MG63 (cell line): ENCODE results near the gene OMA1. TPM values are rescaled to one million over a fixed set of nuclear protein-coding genes. Genes with fewer than 3 reads are reported as not detected.
A peak's percentile ranks its signal among the peaks of the same experiment; 100 is the strongest.
"Not testable (repeated sequence)": the region's sequence is repeated elsewhere in the genome, so short reads cannot be mapped to it uniquely, and the experiment has no call there.

Experiments
- DNase-seq: peaks from one replicate; pipeline ENCODE4 v3.0.0-alpha.2; 2020
- H3K27me3 ChIP-seq: fragments of 250-450 bp; sonication (Bioruptor Pico); 2 replicates; pipeline ENCODE4 v1.5.1; 2020; ENCODE audit warnings: mild to moderate bottlenecking, moderate library complexity
- H3K36me3 ChIP-seq: fragments of 250-450 bp; sonication (Bioruptor Pico); 2 replicates; pipeline ENCODE4 v1.5.1; 2020; ENCODE audit warnings: mild to moderate bottlenecking, moderate library complexity
- H3K4me3 ChIP-seq: fragments of 250-450 bp; sonication (Bioruptor Pico); 2 replicates; pipeline ENCODE4 v1.5.1; 2020; ENCODE audit warnings: mild to moderate bottlenecking, moderate library complexity
- H3K9me3 ChIP-seq: fragments of 250-450 bp; sonication (Bioruptor Pico); 2 replicates; pipeline ENCODE4 v1.5.1; 2020; ENCODE audit warnings: mild to moderate bottlenecking, moderate library complexity
- total RNA-seq: library from RNA; depleted of rRNA; stranded (reverse); fragments of >200 nt; shearing (Covaris generic); gene quantifications from 2 replicates; pipeline ENCODE4 v1.2.3, GENCODE V29; 2014; ENCODE audit warnings: low replicate concordance

Gene OMA1
- total RNA-seq, 1 experiment from 2014 or later = 24.3 TPM

DNA sequence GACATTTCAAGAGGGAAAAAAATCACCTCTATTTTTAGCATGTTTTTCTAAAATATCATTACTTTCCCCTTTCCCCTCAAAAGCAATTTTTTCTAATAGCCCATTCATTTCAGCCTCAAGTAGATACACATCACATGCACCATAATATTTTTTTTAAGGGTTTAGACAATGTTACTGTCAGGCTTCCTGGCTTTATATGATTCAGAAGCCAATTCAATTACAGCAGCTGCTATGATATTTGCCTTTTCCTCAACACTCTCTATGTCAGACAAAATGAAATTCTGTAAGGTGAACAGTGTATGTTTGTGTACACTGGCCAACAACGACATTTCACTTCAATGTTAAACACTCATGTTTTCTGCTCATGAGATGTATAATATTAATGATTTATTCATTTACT, 46.5 kb downstream of the OMA1 start:
- Histone ChIP-seq H3K36me3 (no peaks in the 10 kb centered on the region), H3K4me3 (no peak overlapping the region), H3K27me3 (no peaks in the 10 kb centered on the region), H3K9me3 (no peaks in the 10 kb centered on the region)
- no peak for DNase-seq

DNA sequence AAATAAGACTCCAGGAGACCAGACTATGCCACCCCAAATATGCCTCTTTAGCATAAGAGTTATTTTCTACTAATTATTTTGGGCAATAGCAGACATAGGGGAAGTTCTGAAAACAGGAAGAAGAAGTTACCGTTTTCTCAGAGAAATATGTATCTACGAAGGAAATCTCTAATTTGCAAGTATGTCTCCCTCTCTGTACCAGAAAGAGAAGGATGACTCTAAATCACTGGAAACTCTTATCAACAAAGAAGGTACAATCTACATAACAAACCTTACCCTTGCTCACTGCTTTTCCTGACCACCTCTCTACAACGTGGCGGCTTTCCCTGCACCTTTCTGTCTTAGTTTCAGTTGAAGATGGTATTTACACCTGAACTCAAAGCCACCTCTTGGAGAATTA, 49.0 kb downstream of the OMA1 start:
- Histone ChIP-seq H3K27me3 (no peaks in the 10 kb centered on the region), H3K9me3 (no peaks in the 10 kb centered on the region)
- no peak for DNase-seq

GRCh38 chr1:58496042-58496441, 50.5 kb downstream of the OMA1 start:
- no peak for DNase-seq
- no peaks in the 10 kb centered on the region for H3K9me3 ChIP-seq
- no peaks in the 10 kb centered on the region for H3K36me3 ChIP-seq
- no peak overlapping the region for H3K4me3 ChIP-seq
- H3K27me3 ChIP-seq = no peaks in the 10 kb centered on the region

More for the DNA sequence above, 49.0 kb downstream of the OMA1 start:
- Histone ChIP-seq H3K36me3 (no peaks in the 10 kb centered on the region), H3K4me3 (no peak overlapping the region)

DNA sequence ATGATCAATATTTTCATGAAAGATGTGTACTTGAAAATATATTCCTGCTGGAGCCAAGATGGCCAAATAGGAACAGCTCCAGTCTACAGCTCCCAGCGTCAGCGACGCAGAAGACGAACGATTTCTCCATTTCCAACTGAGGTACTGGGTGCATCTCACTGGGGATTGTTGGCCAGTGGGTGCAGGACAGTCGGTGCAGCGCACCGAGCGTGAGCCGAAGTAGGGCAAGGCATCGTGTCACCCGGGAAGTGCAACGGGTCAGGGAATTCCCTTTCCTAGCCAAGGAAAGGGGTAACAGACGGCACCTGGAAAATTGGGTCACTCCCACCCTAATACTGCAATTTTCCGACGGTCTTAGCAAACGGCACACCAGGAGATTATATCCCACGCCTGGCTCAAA, 57.6 kb downstream of the OMA1 start:
- not testable (repeated sequence) for H3K9me3 ChIP-seq, H3K4me3 ChIP-seq, H3K36me3 ChIP-seq, DNase-seq, H3K27me3 ChIP-seq

DNA sequence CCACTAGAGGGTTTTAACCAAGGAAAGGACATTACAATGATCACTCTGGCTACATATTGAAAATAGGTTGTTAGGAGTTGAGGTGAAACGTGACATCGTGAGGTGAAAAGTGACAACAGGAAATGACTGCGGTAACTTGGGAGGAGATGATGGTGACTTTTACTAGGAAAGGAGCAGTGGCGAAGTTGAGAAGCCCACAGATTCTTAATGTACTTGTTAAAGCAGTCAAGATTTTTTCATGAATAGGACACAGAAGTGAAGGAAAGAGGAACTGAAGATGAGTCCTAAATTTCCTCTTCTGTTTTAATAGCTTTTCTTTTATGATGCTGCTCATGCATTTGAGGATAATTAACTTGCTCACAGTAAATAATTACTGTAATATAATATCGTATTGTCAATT, 59.5 kb downstream of the OMA1 start:
- no peaks in the 10 kb centered on the region for H3K27me3 ChIP-seq
- no peak overlapping the region for H3K4me3 ChIP-seq
- H3K36me3 ChIP-seq = no peaks in the 10 kb centered on the region
- no peak for DNase-seq
- H3K9me3 ChIP-seq = no peaks in the 10 kb centered on the region

- Histone ChIP-seq H3K27me3 (no peaks in the 10 kb centered on the region), H3K9me3 (no peaks in the 10 kb centered on the region), H3K4me3 (no peak overlapping the region), H3K36me3 (no peaks in the 10 kb centered on the region)
- DNase-seq = no peak
Observed at GRCh38 chr1:58481962-58482361, 64.6 kb downstream of the OMA1 start.

DNA sequence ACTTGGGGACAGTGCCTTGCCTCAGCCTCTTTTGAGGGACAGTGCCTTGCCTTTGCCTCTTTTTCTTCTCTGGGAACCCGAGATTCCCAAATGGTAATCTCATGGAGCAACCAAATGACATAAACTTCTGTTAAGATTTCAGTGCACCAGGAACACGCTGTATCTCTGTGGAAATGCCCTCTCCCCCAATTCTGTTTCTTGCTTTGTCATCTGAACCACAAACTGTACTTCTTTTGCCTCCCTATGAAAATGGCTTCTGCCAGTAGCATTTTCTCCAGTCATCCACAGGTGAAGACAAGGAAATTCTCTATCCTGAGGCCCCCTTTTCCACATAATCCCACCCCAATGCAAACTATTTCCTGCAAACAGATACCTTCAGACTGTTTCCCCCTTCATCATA, 66.3 kb downstream of the OMA1 start:
- H3K36me3 ChIP-seq = no peaks in the 10 kb centered on the region
- no peak for DNase-seq
- H3K4me3 ChIP-seq = no peak overlapping the region
- no peaks in the 10 kb centered on the region for H3K9me3 ChIP-seq
- H3K27me3 ChIP-seq = no peaks in the 10 kb centered on the region

GRCh38 chr1:58477390-58477789, 69.1 kb downstream of the OMA1 start:
- Histone ChIP-seq H3K36me3 (no peaks in the 10 kb centered on the region), H3K4me3 (no peak overlapping the region), H3K27me3 (no peaks in the 10 kb centered on the region), H3K9me3 (no peaks in the 10 kb centered on the region)
- peak; percentile 2 for DNase-seq

DNA sequence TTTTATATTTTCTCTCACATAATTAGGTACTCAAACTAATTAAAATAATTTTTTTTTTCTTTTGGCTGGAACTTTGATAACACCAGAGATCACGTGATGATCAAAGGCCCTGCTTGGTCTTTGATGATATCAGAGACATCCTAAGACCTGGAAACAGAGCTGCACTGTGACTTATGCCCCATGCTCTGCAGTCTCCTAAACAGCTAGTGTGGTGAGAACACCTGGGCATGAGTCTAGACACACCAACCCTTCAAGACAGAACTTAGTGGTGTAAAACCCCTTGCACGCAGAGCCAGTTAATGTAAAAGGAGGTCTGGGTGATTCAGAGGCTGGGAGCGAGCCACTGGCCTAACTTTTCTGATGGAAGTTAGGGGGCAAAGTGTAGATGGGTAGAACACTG, 70.3 kb downstream of the OMA1 start:
- Histone ChIP-seq H3K4me3 (no peak overlapping the region), H3K9me3 (no peaks in the 10 kb centered on the region), H3K36me3 (no peaks in the 10 kb centered on the region), H3K27me3 (no peaks in the 10 kb centered on the region)
- DNase-seq = no peak

DNA sequence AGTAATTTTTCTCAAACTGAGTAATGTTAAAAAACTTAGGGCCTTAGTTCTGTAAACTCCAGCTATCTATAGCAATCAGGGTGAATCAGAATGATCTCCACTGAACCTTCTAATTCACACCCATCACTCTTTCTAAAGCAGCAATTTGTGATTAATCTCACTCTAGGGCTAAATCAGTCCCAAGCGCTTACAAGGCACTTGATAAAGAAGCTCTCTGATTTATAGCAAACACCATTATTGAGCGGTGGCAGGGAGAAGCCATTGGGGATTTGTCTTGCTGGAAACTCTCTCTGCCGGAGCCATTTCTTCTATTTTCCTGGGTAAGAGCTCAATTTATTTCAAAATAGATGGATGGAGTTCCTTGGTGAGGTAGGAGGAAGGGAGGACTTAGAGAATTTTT, 77.0 kb downstream of the OMA1 start:
- Histone ChIP-seq H3K4me3 (no peak overlapping the region), H3K9me3 (no peaks in the 10 kb centered on the region), H3K36me3 (no peaks in the 10 kb centered on the region), H3K27me3 (no peaks in the 10 kb centered on the region)
- DNase-seq = no peak

DNA sequence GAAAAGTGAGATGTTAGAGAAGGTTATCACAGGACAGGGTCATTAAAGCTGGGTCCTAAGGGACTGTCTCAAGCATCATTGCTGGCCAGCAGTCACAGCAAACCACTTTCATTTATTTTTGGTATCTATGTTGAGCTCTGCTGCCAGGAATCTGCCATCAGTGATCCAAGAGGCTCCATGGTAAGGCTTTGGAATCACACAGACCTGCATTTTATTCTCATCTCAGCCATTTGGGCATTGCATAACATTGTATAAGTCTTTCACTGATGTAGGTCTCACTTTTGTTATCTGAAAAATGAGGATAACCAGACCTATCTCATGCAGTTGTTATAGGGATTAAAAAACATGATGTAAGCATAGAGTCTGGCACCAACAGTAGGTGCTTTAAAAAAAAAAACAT, 77.5 kb downstream of the OMA1 start:
- Histone ChIP-seq H3K27me3 (no peaks in the 10 kb centered on the region), H3K36me3 (no peaks in the 10 kb centered on the region), H3K9me3 (no peaks in the 10 kb centered on the region), H3K4me3 (no peak overlapping the region)
- no peak for DNase-seq

DNA sequence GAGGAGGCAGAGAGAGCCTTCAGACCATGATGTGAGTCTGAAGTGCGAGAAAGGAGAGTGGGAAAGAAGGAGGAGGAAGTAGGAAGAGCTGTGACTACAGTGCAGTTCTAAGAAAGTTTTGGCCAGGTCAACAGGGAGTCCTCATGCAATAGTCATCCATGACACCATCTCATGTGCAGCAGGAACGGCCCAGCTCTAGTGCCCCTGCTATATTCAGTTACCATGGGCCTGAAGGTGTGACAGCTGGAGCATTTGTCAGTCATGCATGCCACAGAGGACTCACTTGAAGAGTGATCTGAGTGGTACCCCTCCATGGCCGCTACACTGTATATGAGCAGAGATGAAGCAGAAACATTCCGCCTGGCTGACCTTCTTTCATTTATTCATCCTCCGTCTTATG, 77.9 kb downstream of the OMA1 start:
- no peak for DNase-seq
- H3K36me3 ChIP-seq = no peaks in the 10 kb centered on the region
- no peaks in the 10 kb centered on the region for H3K27me3 ChIP-seq
- no peaks in the 10 kb centered on the region for H3K9me3 ChIP-seq
- no peak overlapping the region for H3K4me3 ChIP-seq

GRCh38 chr1:58466630-58467241, 79.8 kb downstream of the OMA1 start:
- no peaks in the 10 kb centered on the region for H3K9me3 ChIP-seq
- no peak for DNase-seq
- H3K36me3 ChIP-seq = no peaks in the 10 kb centered on the region
- H3K27me3 ChIP-seq = no peaks in the 10 kb centered on the region
- H3K4me3 ChIP-seq = no peak overlapping the region

DNA sequence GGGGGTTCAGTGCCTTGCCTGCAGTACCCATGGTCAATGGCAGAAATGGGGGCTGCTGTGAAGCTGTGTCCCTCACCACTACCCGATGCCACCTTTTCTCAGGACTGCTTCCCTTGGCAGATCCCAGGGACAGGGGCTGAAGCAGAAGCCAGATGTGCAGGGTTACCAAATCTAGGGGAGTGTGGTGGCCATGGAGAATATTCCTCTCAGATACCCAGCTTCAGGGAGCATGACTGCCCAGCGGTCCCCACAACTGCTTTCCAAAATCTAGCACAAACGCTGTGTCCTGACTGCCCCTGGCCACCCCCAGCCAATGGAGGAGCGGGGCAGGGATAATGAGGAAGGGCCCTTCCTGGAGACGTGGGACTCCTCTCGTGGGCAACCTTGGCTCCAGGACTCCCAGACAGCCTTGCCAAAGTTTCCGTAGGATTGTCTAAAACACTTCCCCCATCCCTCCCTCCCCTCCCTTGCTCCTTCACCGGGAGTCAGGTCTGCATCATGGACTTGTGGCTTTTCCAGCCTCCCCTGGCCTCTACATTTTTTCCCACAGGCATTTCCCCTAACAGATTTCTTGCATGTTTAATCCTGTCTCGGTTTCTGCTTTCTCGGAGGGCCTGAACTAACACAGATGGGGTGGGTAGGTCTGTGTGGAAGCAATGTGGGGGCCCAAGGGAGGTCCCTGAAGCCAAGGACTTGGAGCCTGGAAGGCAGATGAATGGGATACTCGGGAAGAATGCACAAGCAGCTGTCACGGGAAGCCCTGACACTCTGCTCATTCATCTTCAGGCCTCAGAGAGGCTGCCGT, 80.5 kb downstream of the OMA1 start:
- no peaks in the 10 kb centered on the region for H3K27me3 ChIP-seq
- no peak for DNase-seq
- no peak overlapping the region for H3K4me3 ChIP-seq
- no peaks in the 10 kb centered on the region for H3K36me3 ChIP-seq
- H3K9me3 ChIP-seq = no peaks in the 10 kb centered on the region

DNA sequence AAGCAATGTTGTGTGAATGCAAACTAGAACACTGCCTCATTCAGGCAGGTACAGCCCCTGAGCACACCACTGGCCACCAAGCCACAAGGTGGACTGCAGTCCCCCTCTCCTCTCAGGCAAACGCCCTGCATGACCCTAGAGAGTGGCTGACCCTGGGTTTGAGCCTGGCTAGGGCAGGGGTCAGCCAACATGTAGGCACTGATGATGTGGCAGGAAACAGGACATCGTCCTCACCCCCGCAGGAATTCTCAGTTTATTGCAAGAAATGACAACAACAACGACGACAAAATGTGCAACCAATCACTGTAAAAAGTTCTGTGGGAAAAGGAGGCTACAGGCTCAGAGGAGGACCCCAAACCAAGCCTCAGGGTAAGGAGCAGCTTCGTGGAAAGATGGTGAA, 81.3 kb downstream of the OMA1 start:
- Histone ChIP-seq H3K9me3 (no peaks in the 10 kb centered on the region), H3K27me3 (no peaks in the 10 kb centered on the region), H3K4me3 (no peak overlapping the region), H3K36me3 (no peaks in the 10 kb centered on the region)
- DNase-seq = no peak

DNA sequence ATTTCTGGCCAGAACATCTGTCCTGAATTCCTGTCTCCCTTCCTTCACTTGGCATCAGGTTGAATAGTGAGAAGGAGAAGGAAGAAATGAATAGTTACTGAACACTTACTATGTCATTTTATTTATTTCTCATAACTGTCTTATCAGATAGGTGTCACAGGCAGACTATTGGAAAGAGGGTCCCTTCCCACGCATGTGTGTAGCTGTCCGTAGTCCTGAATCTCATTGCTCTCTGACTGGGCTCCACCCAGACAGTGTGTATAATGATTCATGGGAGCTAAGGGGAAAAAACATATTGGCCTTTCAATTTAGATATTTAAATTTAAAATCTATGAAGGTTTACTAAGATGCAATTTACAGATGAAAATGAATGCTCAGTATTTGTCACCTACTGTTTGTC, 86.1 kb downstream of the OMA1 start:
- Histone ChIP-seq H3K36me3 (no peaks in the 10 kb centered on the region), H3K4me3 (no peak overlapping the region), H3K9me3 (0 out of 2 replicates have a peak, but pooled peaks cover 3% of the 10 kb centered on the region), H3K27me3 (no peaks in the 10 kb centered on the region)
- no peak for DNase-seq

DNA sequence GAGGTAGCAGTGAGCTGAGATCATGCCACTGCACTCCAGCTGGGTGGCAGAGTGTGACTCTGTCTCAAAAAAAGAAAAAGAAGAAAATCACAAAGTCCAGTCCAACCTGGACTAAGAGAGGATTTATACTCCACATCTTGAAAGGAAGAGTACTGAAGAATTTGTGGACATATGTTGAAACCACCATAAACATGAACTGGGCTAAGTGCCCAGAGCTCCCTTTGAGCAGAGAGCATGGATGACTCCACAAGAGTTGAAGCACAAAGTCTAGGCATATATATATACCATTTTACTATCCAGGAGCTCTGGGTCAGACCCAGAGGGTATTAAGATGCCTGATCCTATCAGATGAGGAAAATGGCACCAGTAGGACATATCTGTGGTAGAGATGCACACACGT, 86.6 kb downstream of the OMA1 start:
- Histone ChIP-seq H3K4me3 (no peak overlapping the region), H3K36me3 (no peaks in the 10 kb centered on the region), H3K27me3 (no peaks in the 10 kb centered on the region), H3K9me3 (0 out of 2 replicates have a peak, but pooled peaks cover 3% of the 10 kb centered on the region)
- DNase-seq = no peak

DNA sequence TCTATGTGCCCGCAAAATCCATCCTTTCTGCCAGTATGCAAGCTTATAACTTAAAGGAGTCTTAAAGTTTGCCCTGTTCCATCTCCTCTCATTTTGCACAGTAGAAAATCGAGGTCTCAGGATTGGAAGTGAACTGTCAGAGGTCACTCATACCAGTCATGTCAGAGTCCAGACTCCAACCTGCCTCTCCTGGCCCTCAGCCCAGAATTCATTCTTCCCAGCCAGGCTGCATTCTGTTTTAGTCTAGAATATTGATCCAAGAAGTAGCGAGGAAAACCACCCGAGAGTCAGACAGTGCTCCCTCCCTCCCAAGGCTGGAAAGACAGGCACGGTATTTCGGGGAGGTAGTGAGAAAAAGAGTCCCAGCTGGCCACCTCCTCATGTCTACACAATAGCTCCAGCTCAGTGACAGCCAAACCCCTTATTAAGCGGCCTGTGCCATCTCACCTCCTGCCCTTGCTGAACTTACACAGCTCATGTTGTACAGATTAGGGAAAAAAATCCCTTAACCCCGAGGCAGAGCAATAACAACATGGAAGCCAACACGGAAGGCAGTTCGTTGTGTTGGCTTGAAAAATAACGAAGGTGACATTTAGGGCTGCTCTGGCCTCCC, 89.4 kb downstream of the OMA1 start:
- Histone ChIP-seq H3K4me3 (no peak overlapping the region), H3K36me3 (no peaks in the 10 kb centered on the region), H3K27me3 (no peaks in the 10 kb centered on the region), H3K9me3 (0 out of 2 replicates have a peak, but pooled peaks cover 3% of the 10 kb centered on the region)
- peak; percentile 57 for DNase-seq
